GM18505 (cell line): Measurements from ENCODE around the gene PMAIP1.

ENCODE experiments used
- ATAC-seq: cut with Tn5 transposase; IDR thresholded peaks from one replicate; pipeline ENCODE4 v1.9.1; 2021; ENCODE audit not compliant: unreplicated experiment
- POLR2A ChIP-seq: IDR thresholded peaks from 4 replicates; pipeline ENCODE4 v1.6.1; 2011; ENCODE audit warnings: borderline replicate concordance; ENCODE audit not compliant: insufficient read depth, insufficient read length; ENCODE audit errors: extremely low read depth

The PMAIP1 gene

DNA sequence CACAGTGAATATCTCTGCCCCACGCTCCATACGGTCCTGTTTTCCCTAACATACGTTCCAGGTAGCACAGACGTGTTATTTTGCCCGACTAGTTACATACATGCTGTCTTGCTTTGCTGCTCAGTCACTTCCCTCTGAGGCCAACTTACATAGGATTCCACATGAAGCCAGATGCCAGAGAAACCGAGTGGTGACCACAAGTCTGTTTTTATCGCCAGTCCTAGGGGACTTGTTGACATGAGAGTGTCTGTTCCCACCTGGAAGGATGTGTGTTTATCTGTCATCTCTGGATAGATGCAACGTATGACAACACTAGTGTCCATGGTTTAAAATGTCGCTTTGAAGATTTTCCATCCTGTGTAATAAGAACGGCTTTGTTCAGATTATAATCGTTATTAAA, 32.6 kb downstream of the PMAIP1 start:
- ATAC-seq = no peak
- TF ChIP-seq POLR2A = no peak

- no peak for TF ChIP-seq POLR2A
- no peak for ATAC-seq
Measured at GRCh38 chr18:59938676-59939075, 38.9 kb downstream of the PMAIP1 start.

DNA sequence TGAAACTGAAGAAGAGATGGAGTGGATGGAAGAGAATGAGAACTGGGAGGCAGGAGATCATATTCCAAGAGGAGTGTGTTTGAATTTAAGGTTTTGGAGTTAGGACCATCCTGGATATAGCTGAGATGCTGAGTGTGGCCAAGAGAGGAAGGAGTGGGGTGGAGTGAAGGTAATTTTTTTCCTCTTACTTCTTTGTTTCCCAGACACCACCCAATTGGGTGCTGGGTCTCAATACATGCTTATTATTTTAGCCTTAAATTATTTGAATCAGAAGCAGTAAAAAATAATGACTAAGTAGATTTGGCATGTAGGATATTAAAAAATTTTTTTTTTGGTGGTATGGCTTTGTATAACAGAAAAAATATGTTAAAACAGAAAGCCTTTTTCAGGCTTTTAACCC, 39.3 kb downstream of the PMAIP1 start:
- no peak for ATAC-seq
- no peak for TF ChIP-seq POLR2A

GRCh38 chr18:59940068-59940467, 40.3 kb downstream of the PMAIP1 start:
- ATAC-seq = no peak
- TF ChIP-seq POLR2A = no peak

- ATAC-seq = no peak
- no peak for TF ChIP-seq POLR2A
Measured at GRCh38 chr18:59941331-59941730, 41.5 kb downstream of the PMAIP1 start.

DNA sequence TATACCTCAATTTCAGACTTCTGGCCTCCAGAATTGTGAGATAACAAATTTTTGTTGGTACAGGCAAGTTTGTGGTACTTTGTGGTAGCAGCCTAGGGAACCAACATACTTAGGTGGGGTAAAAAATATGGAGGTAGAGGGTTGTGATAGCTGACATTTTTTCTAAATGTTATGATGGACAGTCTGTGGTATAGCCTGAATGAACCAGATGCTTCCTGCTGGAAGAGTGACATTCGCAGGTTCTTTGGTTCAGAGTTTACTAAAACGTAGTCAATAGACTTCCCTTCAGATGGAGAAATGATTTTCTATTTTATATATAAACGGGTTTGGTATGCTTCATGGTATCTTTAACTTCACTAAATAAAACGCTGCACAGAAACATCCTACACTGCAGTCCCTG, 42.8 kb downstream of the PMAIP1 start:
- ATAC-seq = no peak
- TF ChIP-seq POLR2A = no peak

GRCh38 chr18:59945544-59945943, 45.7 kb downstream of the PMAIP1 start:
- TF ChIP-seq POLR2A = no peak
- no peak for ATAC-seq

- ATAC-seq = peak; percentile 43
- TF ChIP-seq POLR2A = no peak
Measured at GRCh38 chr18:59950215-59950944, 50.6 kb downstream of the PMAIP1 start.

DNA sequence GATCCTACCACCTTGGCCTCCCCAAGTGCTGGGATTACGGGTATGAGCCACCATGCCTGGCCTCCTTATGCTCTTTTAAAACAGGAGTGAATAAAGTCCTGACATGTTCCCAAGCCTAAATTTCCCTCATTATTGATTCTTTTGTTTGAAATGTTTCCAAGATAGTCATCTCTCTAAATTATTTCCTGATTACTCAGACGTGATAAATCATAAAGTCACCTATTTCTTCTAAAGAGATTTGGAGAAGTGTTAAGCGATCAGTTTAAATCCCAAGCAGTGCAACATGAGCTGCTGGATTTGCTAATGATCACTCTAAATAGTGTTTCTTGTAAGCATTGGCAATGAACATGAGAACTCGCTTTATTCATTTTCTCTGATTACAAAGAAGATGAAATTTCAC, 51.8 kb downstream of the PMAIP1 start:
- TF ChIP-seq POLR2A = no peak
- no peak for ATAC-seq

DNA sequence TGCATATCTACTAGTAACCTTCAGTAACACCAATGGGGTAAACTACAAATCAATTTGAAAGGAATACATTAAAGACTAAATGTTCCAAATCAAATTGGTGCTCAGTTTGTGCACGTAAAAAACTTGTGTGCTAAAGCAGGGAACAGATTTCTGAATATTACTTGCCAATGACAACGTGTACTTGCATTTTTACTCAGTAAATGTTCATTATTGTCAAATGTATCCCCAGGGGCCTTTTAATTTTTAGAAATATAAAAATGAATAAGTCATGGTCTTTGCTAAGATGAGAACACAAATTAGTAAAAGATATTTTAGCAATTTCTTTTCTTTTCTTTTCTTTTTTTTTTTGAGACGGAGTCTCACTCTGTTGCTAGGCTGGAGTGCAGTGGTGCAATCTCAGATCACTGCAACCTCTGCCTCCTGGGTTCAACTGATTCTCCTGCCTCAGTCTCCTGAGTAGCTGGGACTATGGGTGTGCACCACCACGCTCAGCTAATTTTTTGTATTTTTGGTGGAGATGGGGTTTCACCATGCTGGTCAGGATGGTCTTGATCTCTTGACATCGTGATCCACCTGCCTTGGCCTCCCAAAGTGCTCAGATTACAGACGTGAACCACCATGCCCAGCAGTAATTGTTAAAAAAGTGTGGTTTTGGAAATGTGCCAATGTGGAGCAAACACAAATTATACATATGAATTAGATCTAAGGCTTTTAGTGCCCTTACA, 52.6 kb downstream of the PMAIP1 start:
- ATAC-seq = no peak
- TF ChIP-seq POLR2A = no peak
